SK-N-SH (cell line): Measurements from ENCODE around the gene PLB1. TPM values are rescaled to one million over a fixed set of nuclear protein-coding genes. Genes with fewer than 3 reads are reported as not detected.

Source experiments
- CTCF ChIA-PET: fragments of 300-600, 350-600 bp; formaldehyde crosslinking; extraction: SDS; loops from one replicate; lab custom pipeline; 2021; lab: Yijun Ruan, JAX
- POLR2A ChIA-PET: fragments of 350-600 bp; sonication (Branson Sonifier 250); formaldehyde crosslinking; extraction: SDS; loops from one replicate; lab custom pipeline; 2020; ENCODE audit warnings: antibody characterized with exemption, inconsistent platforms; lab: Yijun Ruan, JAX
- DNase-seq: peaks from one replicate; pipeline ENCODE4 v3.0.0; 2012
- H2AFZ ChIP-seq: fragments of 200-600 bp; sonication (generic); 2 replicates; pipeline ENCODE4 v1.8.1; 2016; ENCODE audit warnings: antibody characterized with exemption, mild to moderate bottlenecking, low read depth
- H3F3A ChIP-seq: fragments of 200-600 bp; sonication (generic); replicated peaks from 2 replicates; pipeline ENCODE3; 2016; ENCODE audit warnings: antibody characterized with exemption, mild to moderate bottlenecking; ENCODE audit not compliant: insufficient read depth
- H3K27ac ChIP-seq, 2 experiments: fragments of 200-500 bp in 1 of 2; fragments of 200-600 bp in 1 of 2; sonication (Bioruptor generic) in 1 of 2; sonication (generic), shearing (Covaris generic) in 1 of 2; 2 replicates each; pipeline versions ENCODE4 v1.5.1 to v1.6.1; 2014 to 2016; ENCODE audit warnings: low read depth in 2 of 2, inconsistent platforms in 1 of 2, low read length in 1 of 2, mild to moderate bottlenecking in 1 of 2, mixed read lengths in 1 of 2
- H3K27me3 ChIP-seq: fragments of 200-600 bp; sonication (generic), shearing (Covaris generic); 2 replicates; pipeline ENCODE4 v1.6.1; 2016; ENCODE audit warnings: mixed run types; ENCODE audit not compliant: insufficient read depth
- H3K36me3 ChIP-seq, 2 experiments: fragments of 200-500 bp in 1 of 2; fragments of 200-600 bp in 1 of 2; sonication (Bioruptor generic) in 1 of 2; sonication (generic) in 1 of 2; replicated peaks in 1 of 2; 2 replicates each; pipeline versions ENCODE3 to v1.5.1; 2014 to 2016; ENCODE audit warnings: low read length in 1 of 2, mild to moderate bottlenecking in 1 of 2; ENCODE audit not compliant: insufficient read depth in 2 of 2, control insufficient read depth in 1 of 2
- H3K4me1 ChIP-seq, 2 experiments: fragments of 200-500 bp in 1 of 2; fragments of 200-600 bp in 1 of 2; sonication (Bioruptor generic) in 1 of 2; sonication (generic), shearing (Covaris generic) in 1 of 2; 2 replicates each; pipeline versions ENCODE4 v1.5.1 to v1.6.1; 2014 to 2016; ENCODE audit warnings: low read depth in 1 of 2, low read length in 1 of 2, mixed run types in 1 of 2; ENCODE audit not compliant: insufficient read depth in 2 of 2, control insufficient read depth in 1 of 2
- H3K4me2 ChIP-seq: fragments of 200-600 bp; sonication (generic), shearing (Covaris generic); 2 replicates; pipeline ENCODE4 v1.6.1; 2017; ENCODE audit warnings: mixed run types
- H3K4me3 ChIP-seq, 2 experiments: fragments of 200-500 bp in 1 of 2; fragments of 200-600 bp in 1 of 2; sonication (Bioruptor generic) in 1 of 2; sonication (generic), shearing (Covaris generic) in 1 of 2; 2 replicates each; pipeline versions ENCODE4 v1.5.1 to v1.8.1; 2014 to 2016; ENCODE audit warnings: low read depth in 2 of 2, inconsistent platforms in 1 of 2, low read length in 1 of 2, mild to moderate bottlenecking in 1 of 2, mixed read lengths in 1 of 2, moderate library complexity in 1 of 2
- H3K79me2 ChIP-seq: fragments of 200-600 bp; sonication (generic); 2 replicates; pipeline ENCODE4 v1.8.1; 2017; ENCODE audit warnings: mild to moderate bottlenecking; ENCODE audit not compliant: insufficient read depth
- H3K9ac ChIP-seq: fragments of 200-600 bp; sonication (generic); 2 replicates; pipeline ENCODE4 v1.6.1; 2017; ENCODE audit warnings: mixed run types
- H3K9me2 ChIP-seq: fragments of 200-600 bp; sonication (generic); 2 replicates; pipeline ENCODE4 v1.6.1; 2017; ENCODE audit warnings: mixed run types
- H3K9me3 ChIP-seq: fragments of 200-600 bp; sonication (generic); 2 replicates; pipeline ENCODE4 v1.6.1; 2017; ENCODE audit warnings: mixed run types, mild to moderate bottlenecking, moderate library complexity
- H4K20me1 ChIP-seq: fragments of 200-600 bp; sonication (generic); 2 replicates; pipeline ENCODE4 v1.6.1; 2017; ENCODE audit warnings: mild to moderate bottlenecking, mixed run types; ENCODE audit not compliant: insufficient read depth
- CHD2 ChIP-seq: fragments of 150-350 bp; IDR thresholded peaks from 2 replicates; pipeline ENCODE4 v1.6.1; 2018; ENCODE audit warnings: low read length; ENCODE audit not compliant: partially characterized antibody
- ELF1 ChIP-seq: IDR thresholded peaks from 2 replicates; pipeline ENCODE4 v1.4.0; 2012
- EZH2phosphoT487 ChIP-seq: fragments of 200-600 bp; sonication (generic); IDR thresholded peaks from 2 replicates; pipeline ENCODE4 v1.6.1; 2017; ENCODE audit warnings: low read depth, mixed run types, mild to moderate bottlenecking, antibody characterized with exemption, moderate library complexity, borderline replicate concordance
- FOSL2 ChIP-seq: IDR thresholded peaks from 2 replicates; pipeline ENCODE4 v1.4.0; 2012; ENCODE audit warnings: low read depth, mild to moderate bottlenecking, moderate library complexity, borderline replicate concordance
- FOXJ3 ChIP-seq: sonication (generic); formaldehyde crosslinking; IDR thresholded peaks from 2 replicates; pipeline ENCODE4 v1.5.1; 2020; ENCODE audit warnings: mild to moderate bottlenecking, missing genetic modification reagents
- GABPA ChIP-seq: IDR thresholded peaks from 2 replicates; pipeline ENCODE4 v1.4.0; 2012; ENCODE audit warnings: low read depth, mild to moderate bottlenecking
- GATA2 ChIP-seq: sonication (generic); formaldehyde crosslinking; IDR thresholded peaks from 2 replicates; pipeline ENCODE4 v1.5.0; 2020; ENCODE audit warnings: mild to moderate bottlenecking, missing genetic modification reagents
- MXI1 ChIP-seq: IDR thresholded peaks from 2 replicates; pipeline ENCODE4 v1.6.1; 2012; ENCODE audit warnings: mild to moderate bottlenecking, low read depth, low read length, improper control_type of control experiment
- NFIC ChIP-seq: IDR thresholded peaks from 2 replicates; pipeline ENCODE4 v1.4.0; 2012; ENCODE audit warnings: borderline replicate concordance
- POLR2AphosphoS5 ChIP-seq: IDR thresholded peaks from 2 replicates; pipeline ENCODE4 v1.6.1; 2012; ENCODE audit warnings: low read depth, low read length
- RFX5 ChIP-seq: IDR thresholded peaks from 2 replicates; pipeline ENCODE4 v1.6.1; 2012; ENCODE audit warnings: mild to moderate bottlenecking, improper control_type of control experiment, low read length
- SIN3A ChIP-seq: IDR thresholded peaks from 2 replicates; pipeline ENCODE4 v1.6.1; 2012; ENCODE audit warnings: low read depth, mild to moderate bottlenecking, low read length, moderate library complexity, borderline replicate concordance
- SMC3 ChIP-seq: IDR thresholded peaks from 2 replicates; pipeline ENCODE4 v1.6.1; 2012; ENCODE audit warnings: low read depth, low read length, improper control_type of control experiment
- TCF12 ChIP-seq: IDR thresholded peaks from 2 replicates; pipeline ENCODE4 v1.4.0; 2012
- TEAD4 ChIP-seq: IDR thresholded peaks from 2 replicates; pipeline ENCODE4 v1.4.0; 2012; ENCODE audit warnings: mild to moderate bottlenecking, borderline replicate concordance; ENCODE audit not compliant: insufficient read depth
- YY1 ChIP-seq: IDR thresholded peaks from 2 replicates; pipeline ENCODE4 v1.4.0; 2012; ENCODE audit warnings: low read depth, mild to moderate bottlenecking
- WGBS: methylation state at CpG from one replicate; pipeline ENCODE4 v1.1.6; 2017; ENCODE audit warnings: low lambda C conversion rate; 5-methylcytosine and 5-hydroxymethylcytosine counted together
- polyA plus RNA-seq, 3 experiments: library from polyadenylated mRNA; depleted of rRNA; stranded (reverse); fragments of >200 nt; gene quantifications; 2 replicates each; pipeline ENCODE4 v1.2.3, GENCODE V29; 2012
- TF ChIP-seq, protein P1 (sequence below): fragments of 200-600 bp; sonication (generic); IDR thresholded peaks from 2 replicates; pipeline ENCODE4 v1.6.1; 2017; ENCODE audit warnings: antibody characterized with exemption, mild to moderate bottlenecking, moderate library complexity
- TF ChIP-seq, protein P2 (sequence below): IDR thresholded peaks from 2 replicates; pipeline ENCODE4 v1.6.1; 2012; ENCODE audit warnings: mild to moderate bottlenecking, low read depth, low read length, moderate library complexity
- TF ChIP-seq, protein P3 (sequence below): IDR thresholded peaks from 2 replicates; pipeline ENCODE4 v1.4.0; 2012; ENCODE audit warnings: low read depth

PLB1 gene
- polyA plus RNA-seq, 1 of the 3 experiments (the other 2 are of a cell fraction): 0.10 TPM

DNA sequence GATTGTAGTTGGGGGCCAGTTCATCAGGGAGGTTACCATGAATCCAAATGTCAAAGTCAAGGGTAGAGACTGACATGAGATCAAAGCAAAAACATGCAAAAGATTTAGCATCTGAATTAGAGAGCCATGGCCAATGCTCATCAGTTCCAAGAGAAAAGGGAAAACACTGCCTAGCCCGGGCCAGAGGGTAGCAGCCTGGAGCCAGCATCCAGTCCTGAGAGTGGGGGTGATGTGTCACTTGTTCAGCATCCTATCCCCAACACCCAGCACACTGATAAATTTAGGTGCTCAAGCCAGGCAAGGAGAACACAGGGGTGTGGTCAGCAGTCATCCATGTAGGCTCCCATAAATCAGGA lies 178.8 kb downstream of the PLB1 start:
- Histone ChIP-seq H3K27me3 (no peaks in the 10 kb centered on the region), H3K4me3 (no peak overlapping the region), H3K27ac (no peak overlapping the region), H3K4me2 (no peak overlapping the region), H3K4me1 (no peaks in the 10 kb centered on the region; a peak in 1 of 4 replicates), H3K79me2 (no peaks in the 10 kb centered on the region), H4K20me1 (no peaks in the 10 kb centered on the region), H3K9me2 (no peaks in the 10 kb centered on the region)
- POLR2A ChIA-PET: no interaction called here
- TF ChIP-seq TEAD4: no peak
- TF ChIP-seq RFX5: no peak
- TF ChIP-seq FOXJ3 (CRISPR knock-in tag): no peak
- no peak for TF ChIP-seq CHD2
- TF ChIP-seq, protein P1, sequence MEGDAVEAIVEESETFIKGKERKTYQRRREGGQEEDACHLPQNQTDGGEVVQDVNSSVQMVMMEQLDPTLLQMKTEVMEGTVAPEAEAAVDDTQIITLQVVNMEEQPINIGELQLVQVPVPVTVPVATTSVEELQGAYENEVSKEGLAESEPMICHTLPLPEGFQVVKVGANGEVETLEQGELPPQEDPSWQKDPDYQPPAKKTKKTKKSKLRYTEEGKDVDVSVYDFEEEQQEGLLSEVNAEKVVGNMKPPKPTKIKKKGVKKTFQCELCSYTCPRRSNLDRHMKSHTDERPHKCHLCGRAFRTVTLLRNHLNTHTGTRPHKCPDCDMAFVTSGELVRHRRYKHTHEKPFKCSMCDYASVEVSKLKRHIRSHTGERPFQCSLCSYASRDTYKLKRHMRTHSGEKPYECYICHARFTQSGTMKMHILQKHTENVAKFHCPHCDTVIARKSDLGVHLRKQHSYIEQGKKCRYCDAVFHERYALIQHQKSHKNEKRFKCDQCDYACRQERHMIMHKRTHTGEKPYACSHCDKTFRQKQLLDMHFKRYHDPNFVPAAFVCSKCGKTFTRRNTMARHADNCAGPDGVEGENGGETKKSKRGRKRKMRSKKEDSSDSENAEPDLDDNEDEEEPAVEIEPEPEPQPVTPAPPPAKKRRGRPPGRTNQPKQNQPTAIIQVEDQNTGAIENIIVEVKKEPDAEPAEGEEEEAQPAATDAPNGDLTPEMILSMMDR: no peak
- TF ChIP-seq SIN3A: no peak
- no peak for TF ChIP-seq MXI1
- no peak for TF ChIP-seq SMC3
- TF ChIP-seq GABPA: no peak
- TF ChIP-seq ELF1: no peak
- TF ChIP-seq, all 33 proteins: peak for 0
- 75% methylated on average over 1 of the region's 1 CpG for WGBS
- Histone ChIP-seq H2AFZ (no peak overlapping the region), H3K9me3 (no peaks in the 10 kb centered on the region), H3K36me3 (no peaks in the 10 kb centered on the region), H3F3A (peaks cover 4% of the 10 kb centered on the region), H3K9ac (no peak overlapping the region)
- CTCF ChIA-PET: no interaction called here
- DNase-seq: no peak

DNA sequence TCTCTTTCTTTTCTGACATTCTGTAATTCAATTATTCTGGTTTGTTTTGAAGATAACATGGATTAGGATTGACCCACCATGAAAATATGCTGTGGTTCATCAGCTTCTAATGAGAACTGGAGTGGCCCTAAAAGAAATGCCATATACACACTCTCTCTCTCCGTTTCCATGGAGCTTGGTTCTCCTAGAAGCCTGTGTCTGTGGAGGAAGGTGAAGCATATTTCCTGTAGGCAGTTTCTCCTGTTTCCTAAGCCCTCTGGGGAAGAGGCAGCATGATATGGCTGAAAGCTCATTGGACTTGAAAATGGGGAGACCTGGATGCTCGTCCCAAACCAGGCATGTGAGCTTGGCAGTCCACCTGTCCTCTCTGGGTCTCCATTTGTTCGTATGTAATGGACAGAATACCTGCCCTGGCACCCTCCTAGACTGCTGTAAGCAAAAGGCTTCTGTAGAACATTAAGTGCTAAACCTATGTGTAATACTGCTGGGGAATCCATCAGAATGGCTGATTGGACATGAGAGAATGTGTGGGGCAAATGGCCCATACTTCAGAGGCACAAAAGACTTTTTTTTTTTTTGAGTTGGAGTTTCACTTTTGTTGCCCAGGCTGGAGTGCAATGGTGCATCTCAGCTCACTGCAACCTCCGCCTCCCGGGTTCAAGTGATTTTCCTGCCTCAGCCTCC lies 180.4 kb downstream of the PLB1 start:
- H3F3A ChIP-seq: peaks cover 4% of the 10 kb centered on the region
- no peak overlapping the region for H3K4me2 ChIP-seq
- H3K9me3 ChIP-seq: no peaks in the 10 kb centered on the region
- H3K4me1 ChIP-seq: peaks cover 3 to 5% of the 10 kb centered on the region in 2 experiments; a peak in 2 of 4 replicates
- no peaks in the 10 kb centered on the region for H3K79me2 ChIP-seq
- H3K27me3 ChIP-seq: no peaks in the 10 kb centered on the region
- no peak overlapping the region for H3K4me3 ChIP-seq
- H4K20me1 ChIP-seq: no peaks in the 10 kb centered on the region
- H3K9ac ChIP-seq: no peak overlapping the region
- no peaks in the 10 kb centered on the region for H3K9me2 ChIP-seq
- no peaks in the 10 kb centered on the region for H3K36me3 ChIP-seq
- no peak for DNase-seq
- ChIA-PET CTCF (interaction anchor here (1.3 to 1.7 kb wide), 2 partner anchors 9 to 18 kb away, joined by 3 to 5 read pairs; no protein-coding TSS in a partner anchor), POLR2A (no interaction called here)
- no peak overlapping the region for H2AFZ ChIP-seq
- 84% methylated on average over 5 of the region's 5 CpGs for WGBS
- H3K27ac ChIP-seq: no peak overlapping the region
- TF ChIP-seq, protein P1: no peak
- TF ChIP-seq YY1 (no peak), FOSL2 (no peak), RFX5 (no peak), FOXJ3 (CRISPR knock-in tag) (no peak), CHD2 (no peak), EZH2phosphoT487 (no peak), POLR2AphosphoS5 (no peak), GATA2 (CRISPR knock-in tag) (no peak), TCF12 (no peak), NFIC (no peak)
- TF ChIP-seq, protein P2, sequence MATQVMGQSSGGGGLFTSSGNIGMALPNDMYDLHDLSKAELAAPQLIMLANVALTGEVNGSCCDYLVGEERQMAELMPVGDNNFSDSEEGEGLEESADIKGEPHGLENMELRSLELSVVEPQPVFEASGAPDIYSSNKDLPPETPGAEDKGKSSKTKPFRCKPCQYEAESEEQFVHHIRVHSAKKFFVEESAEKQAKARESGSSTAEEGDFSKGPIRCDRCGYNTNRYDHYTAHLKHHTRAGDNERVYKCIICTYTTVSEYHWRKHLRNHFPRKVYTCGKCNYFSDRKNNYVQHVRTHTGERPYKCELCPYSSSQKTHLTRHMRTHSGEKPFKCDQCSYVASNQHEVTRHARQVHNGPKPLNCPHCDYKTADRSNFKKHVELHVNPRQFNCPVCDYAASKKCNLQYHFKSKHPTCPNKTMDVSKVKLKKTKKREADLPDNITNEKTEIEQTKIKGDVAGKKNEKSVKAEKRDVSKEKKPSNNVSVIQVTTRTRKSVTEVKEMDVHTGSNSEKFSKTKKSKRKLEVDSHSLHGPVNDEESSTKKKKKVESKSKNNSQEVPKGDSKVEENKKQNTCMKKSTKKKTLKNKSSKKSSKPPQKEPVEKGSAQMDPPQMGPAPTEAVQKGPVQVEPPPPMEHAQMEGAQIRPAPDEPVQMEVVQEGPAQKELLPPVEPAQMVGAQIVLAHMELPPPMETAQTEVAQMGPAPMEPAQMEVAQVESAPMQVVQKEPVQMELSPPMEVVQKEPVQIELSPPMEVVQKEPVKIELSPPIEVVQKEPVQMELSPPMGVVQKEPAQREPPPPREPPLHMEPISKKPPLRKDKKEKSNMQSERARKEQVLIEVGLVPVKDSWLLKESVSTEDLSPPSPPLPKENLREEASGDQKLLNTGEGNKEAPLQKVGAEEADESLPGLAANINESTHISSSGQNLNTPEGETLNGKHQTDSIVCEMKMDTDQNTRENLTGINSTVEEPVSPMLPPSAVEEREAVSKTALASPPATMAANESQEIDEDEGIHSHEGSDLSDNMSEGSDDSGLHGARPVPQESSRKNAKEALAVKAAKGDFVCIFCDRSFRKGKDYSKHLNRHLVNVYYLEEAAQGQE: no peak
- TF ChIP-seq, protein P3, sequence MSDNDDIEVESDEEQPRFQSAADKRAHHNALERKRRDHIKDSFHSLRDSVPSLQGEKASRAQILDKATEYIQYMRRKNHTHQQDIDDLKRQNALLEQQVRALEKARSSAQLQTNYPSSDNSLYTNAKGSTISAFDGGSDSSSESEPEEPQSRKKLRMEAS: no peak
